ENCODE measurements around the gene STRADB.
"Not testable (repeated sequence)": the region's sequence is repeated elsewhere in the genome, so short reads cannot be mapped to it uniquely, and the experiment has no call there.

STRADB gene

DNA sequence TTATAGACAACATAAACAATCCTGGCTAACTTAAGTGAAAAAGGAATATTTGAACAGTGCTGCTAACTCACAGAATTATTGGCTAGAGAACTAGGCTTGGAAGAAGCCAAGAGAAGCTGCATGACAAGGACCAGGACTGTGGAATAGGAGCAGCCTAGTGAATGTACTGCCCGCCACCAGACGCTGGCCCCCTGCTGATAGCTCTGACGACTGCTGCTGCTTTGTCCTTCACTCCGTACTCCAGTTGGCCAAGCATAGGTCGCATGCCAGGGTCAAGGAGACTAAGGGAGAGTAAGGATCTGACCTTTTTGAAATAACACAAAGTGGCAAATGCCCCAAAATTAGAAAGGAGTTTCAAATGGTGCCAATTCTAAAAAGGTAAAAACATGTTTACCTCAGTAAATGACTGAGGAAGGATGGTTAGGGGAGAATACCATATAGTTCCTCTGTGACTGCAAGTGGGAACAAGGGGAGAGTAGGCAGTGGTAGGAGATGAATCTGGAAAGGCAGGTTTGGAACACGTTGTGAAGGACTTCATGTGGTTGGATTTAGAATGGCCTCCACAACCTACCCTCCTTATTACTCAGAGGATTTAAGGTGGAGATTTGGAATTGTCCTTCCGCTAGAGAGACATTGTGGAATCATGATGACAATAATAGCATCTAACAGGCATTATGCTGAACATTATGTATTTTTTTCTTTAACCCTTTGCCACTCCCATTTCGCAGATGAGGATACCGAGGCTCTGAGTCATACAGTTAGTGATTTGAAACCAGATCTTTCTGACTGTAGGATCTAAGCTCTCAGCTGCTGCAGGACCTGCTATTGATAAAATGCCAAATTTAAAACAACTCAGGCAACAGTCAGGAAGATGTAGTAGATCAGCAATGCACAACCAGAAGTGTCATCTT, 19.5 kb downstream of the STRADB start:
- DNase-seq: no peak

GRCh38 chr2:201471732-201472393, 20.3 kb downstream of the STRADB start:
- DNase-seq: no peak

DNA sequence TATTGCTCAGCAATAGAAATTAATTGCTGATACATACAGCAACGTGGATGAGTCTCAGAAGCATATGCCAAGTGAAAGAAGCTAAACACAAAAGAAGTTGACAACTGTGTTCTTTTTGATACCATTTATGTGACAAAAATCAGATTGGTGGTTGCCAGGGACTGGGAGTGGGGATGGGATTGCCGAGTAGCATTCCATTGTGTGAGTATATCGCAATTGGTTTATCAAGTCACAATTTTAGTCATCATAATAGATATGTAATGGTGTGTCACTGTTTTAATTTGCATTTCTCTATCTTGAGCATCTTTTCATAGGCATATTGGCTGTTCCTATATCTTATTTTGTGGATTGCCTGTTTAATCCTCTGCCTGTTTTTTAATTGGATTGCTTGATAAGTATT, 20.9 kb downstream of the STRADB start:
- no peak for DNase-seq

DNA sequence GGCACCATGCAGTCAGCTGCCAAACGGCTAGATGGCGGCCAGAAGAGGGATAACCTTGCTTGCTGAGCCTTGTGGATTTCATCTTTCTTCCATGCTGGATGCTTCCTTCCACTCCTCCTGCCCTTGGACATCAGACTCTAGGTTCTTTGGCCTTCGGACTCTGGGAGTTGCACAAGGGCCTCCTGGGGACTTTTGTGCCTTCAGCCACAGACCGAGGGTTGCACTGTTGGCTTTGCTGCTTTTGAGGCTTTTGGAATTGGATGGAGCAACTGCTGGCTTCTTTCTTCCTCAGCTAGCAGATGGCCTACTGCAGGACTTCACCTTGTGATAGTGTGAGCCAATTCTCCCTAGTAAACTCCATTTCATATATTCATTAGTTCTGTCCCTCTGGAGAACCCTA, 31.0 kb downstream of the STRADB start:
- DNase-seq: no peak

DNA sequence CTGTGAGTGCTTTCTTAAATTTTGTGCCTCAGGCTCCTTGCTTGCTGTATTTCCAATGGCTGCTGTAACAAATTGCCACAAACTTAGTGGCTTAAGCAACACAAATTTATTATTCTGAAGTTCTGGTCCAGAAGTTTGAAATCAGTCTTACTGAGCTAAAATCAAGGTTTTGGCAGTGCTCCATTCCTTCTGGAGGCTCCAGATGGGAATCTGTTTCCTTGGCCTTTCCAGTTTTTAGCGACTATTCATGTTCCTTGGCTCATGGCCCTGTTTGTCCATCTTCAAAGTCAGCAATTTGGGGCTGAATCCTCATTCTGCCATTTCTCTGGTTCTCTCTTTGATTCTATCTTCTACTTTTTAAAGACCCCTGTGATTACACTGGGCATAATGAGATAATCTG, 31.8 kb downstream of the STRADB start:
- DNase-seq: no peak

- not testable (repeated sequence) for DNase-seq
Measured at GRCh38 chr2:201483758-201484157, 32.2 kb downstream of the STRADB start.

- no peak for DNase-seq
Measured at GRCh38 chr2:201484805-201485204, 33.3 kb downstream of the STRADB start.

DNA sequence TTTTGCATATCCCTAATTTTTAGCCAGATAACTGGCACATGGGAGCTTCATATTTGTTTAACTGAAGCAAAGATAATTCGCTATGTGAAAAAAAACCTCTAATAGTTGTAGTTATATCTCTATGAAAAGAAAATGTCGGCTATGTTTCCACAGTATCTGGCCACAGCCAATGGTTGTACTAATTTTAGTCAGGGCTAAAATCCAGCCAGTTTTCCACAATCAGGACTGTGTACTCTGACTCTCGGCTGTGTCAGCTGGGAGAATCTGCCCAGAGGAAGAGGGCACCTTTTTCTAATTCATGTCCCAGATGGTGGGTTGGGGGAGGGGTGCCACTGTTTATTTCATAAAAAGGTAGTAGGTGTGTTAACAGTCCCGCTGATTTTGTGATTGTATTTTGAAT, 38.8 kb downstream of the STRADB start:
- no peak for DNase-seq

DNA sequence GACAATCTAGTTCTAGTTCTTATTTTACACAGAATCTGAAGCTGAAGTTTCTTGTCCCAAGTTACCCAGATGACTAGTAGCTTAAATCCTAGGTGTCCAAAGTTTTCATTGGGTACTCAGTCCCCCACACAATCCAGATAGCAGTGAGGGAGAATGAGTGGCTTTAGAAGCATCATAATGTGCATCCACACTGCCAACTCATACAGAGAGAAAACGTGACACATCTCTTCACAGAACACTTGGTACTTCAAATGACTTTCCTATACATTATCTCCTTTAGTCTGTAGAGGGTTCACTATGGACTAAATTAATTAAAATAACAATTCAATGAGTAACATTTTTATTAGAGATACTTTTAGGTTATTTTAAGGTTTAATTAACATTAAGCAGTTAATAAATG, 45.2 kb downstream of the STRADB start:
- DNase-seq: no peak

- no peak for DNase-seq
Measured at GRCh38 chr2:201500534-201500933, 49.0 kb downstream of the STRADB start.

GRCh38 chr2:201502713-201503112, 51.2 kb downstream of the STRADB start:
- no peak for DNase-seq

GRCh38 chr2:201507725-201508124, 56.2 kb downstream of the STRADB start:
- no peak for DNase-seq

GRCh38 chr2:201513271-201513670, 61.7 kb downstream of the STRADB start:
- no peak for DNase-seq

DNA sequence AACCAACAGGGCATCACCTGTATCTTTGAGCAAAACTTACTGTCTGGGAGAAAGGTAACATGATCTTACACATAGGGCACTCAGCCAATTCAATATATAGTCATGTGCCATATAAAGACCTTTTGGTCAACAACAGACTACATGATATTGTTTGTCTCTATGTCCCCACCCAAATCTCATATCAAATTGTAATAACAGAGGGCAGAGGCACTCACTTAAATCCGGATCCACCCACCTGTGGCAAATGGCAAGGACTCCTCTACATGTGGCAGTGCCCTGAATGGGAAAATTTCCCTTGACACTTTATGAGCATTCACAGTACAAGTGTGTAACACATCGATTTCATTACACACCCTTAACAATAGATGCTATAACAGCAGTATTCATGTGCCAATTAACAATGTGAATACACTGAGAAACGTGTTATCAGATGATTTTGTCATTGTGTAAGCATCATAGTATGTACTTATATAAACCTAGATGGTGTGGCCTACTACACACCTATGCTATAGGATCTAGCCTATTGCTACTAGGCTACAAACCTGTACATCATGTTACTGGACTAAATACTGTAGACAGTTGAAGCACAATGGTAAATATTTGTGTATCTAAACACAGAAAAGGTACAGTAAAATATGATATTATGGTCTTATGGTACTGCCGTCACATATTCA, 64.2 kb downstream of the STRADB start:
- DNase-seq: no peak

DNA sequence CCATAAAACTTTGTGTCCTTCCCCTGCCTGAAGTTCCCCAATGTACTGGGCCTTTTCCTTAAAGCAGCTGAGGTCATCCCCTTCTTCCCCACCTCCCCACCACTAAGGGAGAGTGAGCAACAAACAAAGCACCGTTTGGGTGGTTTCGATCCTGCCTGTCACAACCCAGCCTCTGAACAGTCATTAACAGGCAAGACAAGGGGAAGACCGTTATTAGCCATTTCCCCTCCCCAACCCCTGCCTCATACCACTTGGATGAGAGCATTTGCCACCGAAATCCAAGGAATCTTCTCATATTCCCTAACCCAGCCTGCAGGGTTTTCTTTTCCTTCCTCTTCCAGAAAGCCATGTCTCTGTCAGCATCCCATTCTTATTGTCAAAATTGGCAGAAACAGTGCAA, 65.6 kb downstream of the STRADB start:
- no peak for DNase-seq

DNA sequence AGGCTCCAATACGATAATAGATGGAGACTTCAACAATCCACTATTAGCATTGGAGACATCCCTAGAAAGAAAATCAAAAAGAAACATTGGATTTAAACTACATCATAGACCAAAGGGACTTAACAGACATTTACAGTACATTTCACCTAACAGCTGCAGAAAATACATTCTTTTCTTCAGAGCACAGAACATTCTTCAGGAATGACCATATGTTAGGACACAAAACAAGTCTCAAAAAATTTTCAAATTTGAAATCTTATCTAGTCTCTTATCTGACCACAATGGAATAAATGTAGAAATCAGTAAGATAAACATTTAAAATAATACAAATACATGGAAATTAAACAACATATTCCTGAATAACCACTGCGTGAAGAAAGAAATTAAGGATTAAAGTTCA, 68.7 kb downstream of the STRADB start:
- no peak for DNase-seq

GRCh38 chr2:201522965-201523364, 71.4 kb downstream of the STRADB start:
- DNase-seq: no peak

- DNase-seq: no peak
Measured at GRCh38 chr2:201523506-201523905, 72.0 kb downstream of the STRADB start.

Measured in NCI-H748 treated with DMSO at 0.1 percent for 48 hours (cell line).